OCI-LY7 (cell line): ENCODE measurements around the gene UBC. TPM values are rescaled to one million over a fixed set of nuclear protein-coding genes. Genes with fewer than 3 reads are reported as not detected.
"Not testable (repeated sequence)": the region's sequence is repeated elsewhere in the genome, so short reads cannot be mapped to it uniquely, and the experiment has no call there.

Experiments used
- BruUV-seq: library from RNA; stranded (reverse); fragments of 400-500 nt; replicated peaks from 2 replicates; lab custom pipeline; 2021; lab: Mats Ljungman, UMichigan
- CTCF ChIA-PET: fragments of 300-600 bp; sonication (Branson Sonifier 250); formaldehyde crosslinking; loops from one replicate; lab custom pipeline; 2022; ENCODE audit warnings: antibody characterized with exemption; ENCODE audit not compliant: unreplicated experiment; lab: Charles Lee
- POLR2A ChIA-PET: fragments of 300-600 bp; sonication (Branson Sonifier 250); formaldehyde crosslinking; loops from one replicate; lab custom pipeline; 2022; ENCODE audit warnings: antibody characterized with exemption; lab: Charles Lee
- DNase-seq: peaks from one replicate; pipeline ENCODE4 v3.0.0-alpha.2; 2015; ENCODE audit warnings: low spot score
- H2AFZ ChIP-seq: fragments of 200-600 bp; sonication (generic), shearing (Covaris generic); 2 replicates; pipeline ENCODE4 v1.6.1; 2014; ENCODE audit warnings: mild to moderate bottlenecking, antibody characterized with exemption, low read length, moderate library complexity
- H3K27ac ChIP-seq: fragments of 200-600 bp; sonication (generic); 2 replicates; pipeline ENCODE4 v1.5.1; 2014; ENCODE audit warnings: mixed run types, low read depth, mild to moderate bottlenecking, moderate library complexity, low read length, inconsistent platforms; ENCODE audit not compliant: poor library complexity, severe bottlenecking
- H3K36me3 ChIP-seq: fragments of 200-600 bp; sonication (generic); 2 replicates; pipeline ENCODE4 v1.6.1; 2014; ENCODE audit warnings: mild to moderate bottlenecking, antibody characterized with exemption, low read length, moderate library complexity, mixed read lengths; ENCODE audit not compliant: insufficient read depth
- H3K4me1 ChIP-seq: fragments of 200-600 bp; sonication (generic); 2 replicates; pipeline ENCODE4 v1.5.1; 2014; ENCODE audit warnings: mild to moderate bottlenecking, low read length; ENCODE audit not compliant: insufficient read depth, poor library complexity, severe bottlenecking
- H3K4me2 ChIP-seq: fragments of 200-600 bp; sonication (generic); 2 replicates; pipeline ENCODE4 v1.6.1; 2014; ENCODE audit warnings: mild to moderate bottlenecking, low read length
- H3K4me3 ChIP-seq: fragments of 200-600 bp; sonication (generic); 2 replicates; pipeline ENCODE4 v1.5.1; 2014; ENCODE audit warnings: mild to moderate bottlenecking, low read depth, low read length; ENCODE audit not compliant: poor library complexity, severe bottlenecking
- H3K79me2 ChIP-seq: fragments of 200-600 bp; sonication (generic); 2 replicates; pipeline ENCODE4 v1.6.1; 2016; ENCODE audit warnings: low read depth, mild to moderate bottlenecking, low read length, moderate library complexity, mixed read lengths; ENCODE audit not compliant: insufficient read depth
- H3K9me2 ChIP-seq: fragments of 200-600 bp; sonication (generic); 2 replicates; pipeline ENCODE4 v1.6.1; 2016; ENCODE audit warnings: mild to moderate bottlenecking, low read length, mixed read lengths; ENCODE audit not compliant: insufficient read depth
- H3K9me3 ChIP-seq: fragments of 200-600 bp; sonication (generic); 2 replicates; pipeline ENCODE4 v1.6.1; 2014; ENCODE audit warnings: mild to moderate bottlenecking, mixed run types, low read length, mixed read lengths
- H4K20me1 ChIP-seq: fragments of 200-600 bp; sonication (generic); 2 replicates; pipeline ENCODE4 v1.6.1; 2014; ENCODE audit warnings: mild to moderate bottlenecking, antibody characterized with exemption, low read length, moderate library complexity, mixed read lengths; ENCODE audit not compliant: insufficient read depth
- EZH2phosphoT487 ChIP-seq: fragments of 200-600 bp; sonication (generic); IDR thresholded peaks from 2 replicates; pipeline ENCODE4 v1.6.1; 2018; ENCODE audit warnings: low read depth, borderline replicate concordance, mild to moderate bottlenecking, mixed run types, antibody characterized with exemption, low read length, moderate library complexity, mixed read lengths
- intact Hi-C: fragments of 100-400 bp; cut with micrococcal nuclease; formaldehyde crosslinking; loops from one replicate; pipeline ENCODE4 v1.10.0; 2022; ENCODE audit not compliant: unreplicated experiment
- total RNA-seq, 2 experiments: library from RNA; depleted of rRNA in 1 of 2; stranded (reverse); fragments of >200 nt in 1 of 2; shearing (Covaris generic) in 1 of 2; gene quantifications; 2 replicates each; pipeline ENCODE4 v1.2.3, GENCODE V29; 2014 to 2022
- TF ChIP-seq, protein P1 (sequence below): fragments of 200-600 bp; sonication (generic); conservative IDR thresholded peaks from 2 replicates; pipeline ENCODE4 v1.5.1; 2014; ENCODE audit warnings: mild to moderate bottlenecking, antibody characterized with exemption, low read length, moderate library complexity, mixed read lengths

The UBC gene
- total RNA-seq, 2 experiments from 2014 or later: 431 to 616 TPM

DNA sequence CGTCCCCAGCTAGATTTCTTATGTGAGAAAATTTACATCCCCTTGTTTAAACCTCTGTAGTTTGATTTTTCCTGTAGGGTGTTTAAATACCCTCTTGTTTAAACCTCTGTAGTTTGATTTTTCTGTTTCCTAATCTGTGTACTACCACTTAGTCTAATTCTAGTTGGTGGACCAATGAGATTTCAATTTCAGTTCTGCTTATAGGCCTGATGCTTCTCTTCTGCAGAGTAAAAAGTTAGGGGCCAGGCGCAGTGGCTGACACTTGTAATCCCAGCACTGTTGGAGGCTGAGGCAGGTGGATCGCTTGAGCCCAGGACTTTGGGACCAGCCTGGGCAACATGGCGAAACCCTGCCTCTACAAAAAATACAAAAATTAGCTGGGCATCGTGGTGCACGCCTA is 11.5 kb downstream of the UBC start:
- ChIA-PET CTCF (interaction anchor here (1.1 kb wide), 1 partner anchor 15 kb away, joined by 3 read pairs; no protein-coding TSS in a partner anchor), POLR2A (interaction anchor here (0.6 to 4.5 kb wide), 7 partner anchors 15 to 413 kb away, joined by 3 to 102 read pairs (median 4); partner anchors contain the start of gene UBC)
- Histone ChIP-seq H2AFZ (peak overlapping the region; percentile 63; the same call in 1 of the 2 replicates), H3K4me2 (peak overlapping the region; percentile 58), H3K27ac (peak overlapping the region; percentile 75), H3K9me3 (no peaks in the 10 kb centered on the region), H4K20me1 (no peaks in the 10 kb centered on the region), H3K4me1 (peaks cover 82% of the 10 kb centered on the region), H3K79me2 (no peaks in the 10 kb centered on the region; the same call in 1 of the 2 replicates), H3K9me2 (no peaks in the 10 kb centered on the region), H3K36me3 (no peaks in the 10 kb centered on the region), H3K4me3 (no peak overlapping the region)
- DNase-seq: peak; percentile 43
- BruUV-seq: no TSS peak
- intact Hi-C loops: no loop called here
- TF ChIP-seq, protein P1, sequence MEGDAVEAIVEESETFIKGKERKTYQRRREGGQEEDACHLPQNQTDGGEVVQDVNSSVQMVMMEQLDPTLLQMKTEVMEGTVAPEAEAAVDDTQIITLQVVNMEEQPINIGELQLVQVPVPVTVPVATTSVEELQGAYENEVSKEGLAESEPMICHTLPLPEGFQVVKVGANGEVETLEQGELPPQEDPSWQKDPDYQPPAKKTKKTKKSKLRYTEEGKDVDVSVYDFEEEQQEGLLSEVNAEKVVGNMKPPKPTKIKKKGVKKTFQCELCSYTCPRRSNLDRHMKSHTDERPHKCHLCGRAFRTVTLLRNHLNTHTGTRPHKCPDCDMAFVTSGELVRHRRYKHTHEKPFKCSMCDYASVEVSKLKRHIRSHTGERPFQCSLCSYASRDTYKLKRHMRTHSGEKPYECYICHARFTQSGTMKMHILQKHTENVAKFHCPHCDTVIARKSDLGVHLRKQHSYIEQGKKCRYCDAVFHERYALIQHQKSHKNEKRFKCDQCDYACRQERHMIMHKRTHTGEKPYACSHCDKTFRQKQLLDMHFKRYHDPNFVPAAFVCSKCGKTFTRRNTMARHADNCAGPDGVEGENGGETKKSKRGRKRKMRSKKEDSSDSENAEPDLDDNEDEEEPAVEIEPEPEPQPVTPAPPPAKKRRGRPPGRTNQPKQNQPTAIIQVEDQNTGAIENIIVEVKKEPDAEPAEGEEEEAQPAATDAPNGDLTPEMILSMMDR: no peak
- no peak for TF ChIP-seq EZH2phosphoT487

GRCh38 chr12:124901003-124901402 is 13.4 kb downstream of the UBC start:
- H3K9me2 ChIP-seq: no peaks in the 10 kb centered on the region
- H2AFZ ChIP-seq: peak overlapping the region; percentile 91
- H3K27ac ChIP-seq: peak overlapping the region; percentile 75
- peak; percentile 25 for DNase-seq
- intact Hi-C loops: no loop called here
- TF ChIP-seq EZH2phosphoT487: no peak
- TF ChIP-seq, protein P1: no peak
- H3K79me2 ChIP-seq: no peaks in the 10 kb centered on the region
- no peaks in the 10 kb centered on the region for H3K9me3 ChIP-seq
- H4K20me1 ChIP-seq: no peaks in the 10 kb centered on the region
- H3K4me2 ChIP-seq: peak overlapping the region; percentile 58
- ChIA-PET CTCF (interaction anchor here (0.6 to 1.3 kb wide), 6 partner anchors 11 to 38 kb away, joined by 3 to 5 read pairs (median 3); no protein-coding TSS in a partner anchor), POLR2A (interaction anchor here (0.6 to 4.5 kb wide), 12 partner anchors 14 to 274 kb away, joined by 3 to 102 read pairs (median 5); partner anchors contain the start of genes BRI3BP and UBC)
- peak overlapping the region; percentile 31 for H3K4me3 ChIP-seq
- no TSS peak for BruUV-seq
- no peaks in the 10 kb centered on the region for H3K36me3 ChIP-seq
- H3K4me1 ChIP-seq: peaks cover 69% of the 10 kb centered on the region

DNA sequence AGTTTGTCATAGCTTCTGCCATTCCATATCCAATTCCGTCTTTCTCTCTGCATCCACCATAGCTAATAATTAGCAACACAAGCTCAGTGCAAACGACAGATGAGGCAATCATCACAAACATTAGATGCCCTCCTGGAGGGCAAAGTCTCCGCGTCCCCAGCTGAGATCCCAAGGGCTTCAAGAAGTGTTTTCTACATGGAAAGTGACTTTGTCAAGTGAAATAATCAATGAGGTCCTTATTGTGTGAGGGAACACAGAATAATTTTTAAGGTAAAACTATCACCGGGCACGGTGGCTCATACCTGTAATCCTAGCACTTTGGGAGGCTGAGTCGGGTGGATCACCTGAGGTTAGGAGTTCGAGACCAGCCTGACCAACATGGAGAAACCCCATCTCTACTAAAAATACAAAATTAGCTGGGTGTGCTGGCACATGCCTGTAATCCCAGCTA is 14.1 kb downstream of the UBC start:
- Histone ChIP-seq H3K4me1 (peaks cover 66% of the 10 kb centered on the region), H3K27ac (peak overlapping the region; percentile 75)
- H3K4me2 ChIP-seq, H3K9me2 ChIP-seq, H4K20me1 ChIP-seq, H3K79me2 ChIP-seq, H3K9me3 ChIP-seq, H3K36me3 ChIP-seq, H2AFZ ChIP-seq, BruUV-seq, H3K4me3 ChIP-seq, intact Hi-C loops, DNase-seq: not testable (repeated sequence)
- ChIA-PET POLR2A (interaction anchor here (0.6 to 4.5 kb wide), 8 partner anchors 13 to 289 kb away, joined by 3 to 102 read pairs (median 6); partner anchors contain the start of gene UBC), CTCF (interaction anchor here (0.6 to 1.3 kb wide), 5 partner anchors 10 to 37 kb away, joined by 3 to 5 read pairs (median 3); no protein-coding TSS in a partner anchor)
